Mucosa of descending colon (tissue), 3 donors: ENCODE measurements around the gene SPINK14. TPM values are rescaled to one million over a fixed set of nuclear protein-coding genes. Genes with fewer than 3 reads are reported as not detected.

Experiments used
- ATAC-seq: fragments of 200-7000 bp; cut with Tn5 transposase; one replicate; pipeline ENCODE4 v1.9.1; 2020; ENCODE audit warnings: mild to moderate bottlenecking, moderate library complexity
- DNase-seq, 3 donors: peaks; one replicate each; pipeline ENCODE4 v3.0.0-alpha.2; 2020
- H3K36me3 ChIP-seq: fragments of 200-600 bp; one replicate; pipeline ENCODE4 v1.8.0; 2021; ENCODE audit warnings: low read depth, mild to moderate bottlenecking
- H3K4me1 ChIP-seq: fragments of 200-600 bp; one replicate; pipeline ENCODE4 v1.8.0; 2021; ENCODE audit warnings: low read depth, mild to moderate bottlenecking
- H3K4me3 ChIP-seq: fragments of 200-600 bp; one replicate; pipeline ENCODE4 v1.8.0; 2021; ENCODE audit warnings: mild to moderate bottlenecking
- H3K9me3 ChIP-seq: fragments of 200-600 bp; one replicate; pipeline ENCODE4 v1.8.0; 2021; ENCODE audit warnings: mild to moderate bottlenecking
- CTCF ChIP-seq: fragments of 200-600 bp; IDR thresholded peaks from one replicate; pipeline ENCODE4 v1.8.0; 2022; ENCODE audit warnings: antibody characterized with exemption, mild to moderate bottlenecking
- intact Hi-C, 2 donors: fragments of 100-400 bp; cut with DNase I in 1 of 2; cut with micrococcal nuclease in 1 of 2; formaldehyde crosslinking; loops; one replicate each; pipeline versions ENCODE4 v1.11.0 to v1.11.1; 2022; cut with DNase I, micrococcal nuclease
- total RNA-seq, 3 donors: library from RNA; stranded (reverse); fragmentation: NEBNext Ultra II Directional in 2 of 3; extraction: Animal tissue kit (Norgen Biotek cat#: 25700) in 2 of 3; gene quantifications; one replicate each; pipeline versions ENCODE4 v1.2.1 to v1.2.4, GENCODE V29; 2021 to 2023
- donor health status: DM: no; HTN: no; CAD: no; lungs with moderate emphysema.
- donor health status: DM: no; HTN: no; CAD: no.
- donor health status: DM: no; HTN: yes; CAD: no.

SPINK14 gene
- total RNA-seq, 3 donors from 2014 or later: not detected

DNA sequence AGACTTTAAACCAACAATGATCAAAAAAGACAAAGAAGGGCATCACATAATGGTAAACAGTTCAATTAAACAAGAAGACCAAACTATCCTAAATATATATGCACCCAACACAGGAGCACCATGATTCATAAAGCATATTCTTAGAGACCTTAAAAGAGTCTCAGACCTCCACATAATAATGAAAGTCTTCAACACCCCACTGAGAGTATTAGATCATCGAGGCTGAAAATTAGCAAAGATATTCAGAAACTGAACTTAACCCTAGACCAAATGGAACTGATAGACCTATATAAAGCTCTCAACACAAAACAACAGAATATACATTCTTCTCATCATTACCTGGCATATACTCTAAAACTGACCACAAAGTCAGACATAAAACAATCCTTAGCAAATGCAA, 11.7 kb upstream of the SPINK14 start:
- Histone ChIP-seq H3K4me1 (no peaks in the 10 kb centered on the region), H3K9me3 (peaks cover 2% of the 10 kb centered on the region), H3K36me3 (no peaks in the 10 kb centered on the region), H3K4me3 (no peak overlapping the region)
- ATAC-seq: no peak
- TF ChIP-seq CTCF: no peak
- DNase-seq: no peak
- intact Hi-C loops: no loop called here

GRCh38 chr5:148162038-148162437, 6.3 kb upstream of the SPINK14 start:
- intact Hi-C loops: no loop called here
- no peak for TF ChIP-seq CTCF
- no peaks in the 10 kb centered on the region for H3K9me3 ChIP-seq
- ATAC-seq: no peak
- H3K36me3 ChIP-seq: no peaks in the 10 kb centered on the region
- H3K4me3 ChIP-seq: no peak overlapping the region
- no peaks in the 10 kb centered on the region for H3K4me1 ChIP-seq
- DNase-seq: no peak

DNA sequence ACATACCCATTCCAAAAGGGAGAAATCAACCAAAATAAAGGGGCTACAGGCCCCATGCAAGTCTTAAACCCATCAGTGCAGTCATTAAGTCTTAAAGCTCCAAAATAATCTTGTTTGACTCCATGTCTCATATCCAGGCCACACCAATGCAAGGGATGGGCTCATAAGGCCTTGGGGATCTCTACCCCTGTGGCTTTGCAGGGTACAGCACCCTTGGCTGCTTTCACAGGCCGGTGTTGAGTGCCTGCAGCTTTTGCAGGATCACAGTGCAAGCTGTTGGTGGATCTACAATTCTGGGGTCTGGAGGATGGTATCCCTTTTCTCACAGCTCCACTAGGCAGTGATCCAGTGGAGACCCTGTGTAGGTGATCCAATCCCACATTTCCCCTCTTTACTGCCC, 5.0 kb upstream of the SPINK14 start:
- Histone ChIP-seq H3K9me3 (no peaks in the 10 kb centered on the region), H3K36me3 (no peaks in the 10 kb centered on the region), H3K4me1 (no peaks in the 10 kb centered on the region), H3K4me3 (no peak overlapping the region)
- intact Hi-C loops: no loop called here
- ATAC-seq: no peak
- DNase-seq: no peak
- no peak for TF ChIP-seq CTCF

- intact Hi-C loops: no loop called here
- H3K4me3 ChIP-seq: no peak overlapping the region
- ATAC-seq (no peak), DNase-seq (no peak)
- H3K9me3 ChIP-seq: no peaks in the 10 kb centered on the region
- H3K4me1 ChIP-seq: no peaks in the 10 kb centered on the region
- no peaks in the 10 kb centered on the region for H3K36me3 ChIP-seq
- no peak for TF ChIP-seq CTCF
Measured at GRCh38 chr5:148166550-148167283, 1.6 kb upstream of the SPINK14 start.

DNA sequence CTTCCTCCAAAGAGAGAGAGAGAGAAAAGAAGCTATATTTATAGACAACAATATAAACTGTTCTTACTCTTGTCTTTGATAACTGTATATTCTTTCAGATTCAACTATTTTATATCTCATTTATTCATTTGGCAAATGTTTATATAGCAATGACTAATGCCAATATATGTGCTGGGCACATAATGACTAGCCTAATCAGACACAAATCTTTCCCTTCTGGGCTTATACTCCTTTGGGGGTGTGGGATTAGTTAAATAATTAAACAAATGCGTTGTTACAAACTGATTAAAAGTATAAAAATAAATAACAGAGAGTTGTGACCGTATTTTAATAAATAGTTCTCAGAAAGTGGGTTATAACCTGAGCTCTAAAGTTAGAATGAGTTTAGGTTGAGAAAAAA, 4.0 kb downstream of the SPINK14 start:
- intact Hi-C loops: no loop called here
- Histone ChIP-seq H3K9me3 (no peaks in the 10 kb centered on the region), H3K36me3 (no peaks in the 10 kb centered on the region), H3K4me3 (no peak overlapping the region), H3K4me1 (no peaks in the 10 kb centered on the region)
- ATAC-seq (no peak), DNase-seq (no peak)
- no peak for TF ChIP-seq CTCF
